Heart left ventricle (tissue), 16 donors: ENCODE data around the gene ARID3A. TPM values are rescaled to one million over a fixed set of nuclear protein-coding genes. Genes with fewer than 3 reads are reported as not detected.

Source experiments
- ATAC-seq, 4 donors: fragments of 200-7000 bp; cut with Tn5 transposase; one replicate each; pipeline ENCODE4 v1.9.1; 2020 to 2022; ENCODE audit warnings: moderate library complexity in 4 of 4, mild to moderate bottlenecking in 3 of 4, moderate number of reproducible peaks in 1 of 4
- DNase-seq, 5 donors: peaks; one replicate each; pipeline ENCODE4 v3.0.0-alpha.2; 2020
- H3K27ac ChIP-seq, 12 donors: fragments of 200-600 bp; sonication (generic) in 4 of 12; one replicate each; pipeline versions ENCODE4 v1.5.0 to v1.8.0; 2016 to 2022; ENCODE audit warnings: mild to moderate bottlenecking in 2 of 12
- H3K27me3 ChIP-seq, 9 donors: fragments of 200-600 bp; sonication (generic) in 2 of 9; one replicate each; pipeline versions ENCODE4 v1.5.1 to v1.8.0; 2016 to 2022; ENCODE audit warnings: mild to moderate bottlenecking in 3 of 9
- H3K36me3 ChIP-seq, 9 donors: fragments of 200-600 bp; sonication (generic) in 2 of 9; one replicate each; pipeline versions ENCODE4 v1.5.0 to v1.8.0; 2018 to 2022; ENCODE audit warnings: mild to moderate bottlenecking in 2 of 9
- H3K4me1 ChIP-seq, 12 donors: fragments of 200-600 bp; sonication (generic) in 4 of 12; one replicate each; pipeline versions ENCODE4 v1.5.0 to v1.8.0; 2016 to 2022; ENCODE audit warnings: mild to moderate bottlenecking in 3 of 12
- H3K4me3 ChIP-seq, 12 donors: fragments of 200-600 bp; sonication (generic) in 4 of 12; one replicate each; pipeline versions ENCODE4 v1.5.0 to v1.8.0; 2017 to 2022; ENCODE audit warnings: mild to moderate bottlenecking in 9 of 12, moderate library complexity in 4 of 12
- H3K9me3 ChIP-seq, 12 donors: fragments of 200-600 bp; sonication (generic) in 4 of 12; one replicate each; pipeline versions ENCODE4 v1.5.0 to v1.8.0; 2016 to 2022; ENCODE audit warnings: mild to moderate bottlenecking in 1 of 12
- POLR2A ChIP-seq, 2 donors: fragments of 450-650 bp; IDR thresholded peaks; one replicate each; pipeline ENCODE4 v1.6.1; 2017; ENCODE audit warnings: antibody characterized with exemption in 2 of 2, mild to moderate bottlenecking in 2 of 2, moderate library complexity in 2 of 2
- WGBS, 4 donors: extraction: QIAGEN DNeasy Blood & Tissue Kit in 2 of 4; methylation state at CpG; one replicate each; pipeline versions ENCODE4 v1.1.5 to v1.1.7; 2013 to 2018; 5-methylcytosine and 5-hydroxymethylcytosine counted together
- intact Hi-C, 10 donors: fragments of 100-400 bp; cut with DNase I; formaldehyde crosslinking; loops; one replicate each; pipeline versions ENCODE4 v1.11.1 to v1.14.2; 2022
- polyA plus RNA-seq, 2 donors: library from polyadenylated mRNA; stranded (reverse); fragments of 200-250 nt; gene quantifications; one replicate each; pipeline ENCODE4 v1.2.3, GENCODE V29; 2013
- total RNA-seq, 9 donors: library from RNA; depleted of rRNA in 2 of 9; stranded (reverse); fragments of >200 nt in 2 of 9; fragmentation: NEBNext Ultra II Directional in 3 of 9; extraction: Animal tissue kit (Norgen Biotek cat#: 25700) in 3 of 9; gene quantifications; one replicate each; pipeline versions ENCODE4 v1.1.0 to v1.2.4, GENCODE V29; 2016 to 2023
- TF ChIP-seq, protein P1 (sequence below), 12 donors: fragments of 200-600 bp; sonication (generic) in 4 of 12; IDR thresholded peaks; one replicate each; pipeline versions ENCODE4 v1.5.0 to v1.8.0; 2018 to 2022; ENCODE audit warnings: antibody characterized with exemption in 12 of 12, mild to moderate bottlenecking in 5 of 12
- donor health status: ischemic (EF 13 %, LVEDD 7.1; RV severe dilation, severe dysfunction).
- donor health status: healthy with polysubstance abuse.
- donor health status: DM: no; HTN: yes; CAD: no.
- donor health status: DM: no; HTN: no; CAD: no.
- donor health status: ischemic (EF 25% LVEDD 6.9; RV normal size, moderate dysfunction).
- donor health status: ischemic (EF 25% LVEDD 5.7; RV mildly dilated, moderate dysfunction).
- donor health status: healthy.
- donor health status: DM: yes; HTN: yes; CAD: no.
- donor health status: ischemic (EF 35%, LVEDD 5.7; RV mildly dilated, moderate dysfunction).
- donor health status: nonischemic (EF 11% LVEDD 7.7; RV severe dilation, severe dysfunction).
- donor health status: DM: yes; HTN: yes; CAD: no.
- donor health status: PGD.
- donor health status: ischemic (EF 29% LVEDD 5.4; RV normal size, mild dysfunction).
- donor health status: nonischemic (EF 23%, LVEDD 6.1; RV moderate dilation, normal function).

Gene ARID3A
- total and polyA plus RNA-seq, 11 donors: 1.9 to 15.7 (median 5.8) TPM

DNA sequence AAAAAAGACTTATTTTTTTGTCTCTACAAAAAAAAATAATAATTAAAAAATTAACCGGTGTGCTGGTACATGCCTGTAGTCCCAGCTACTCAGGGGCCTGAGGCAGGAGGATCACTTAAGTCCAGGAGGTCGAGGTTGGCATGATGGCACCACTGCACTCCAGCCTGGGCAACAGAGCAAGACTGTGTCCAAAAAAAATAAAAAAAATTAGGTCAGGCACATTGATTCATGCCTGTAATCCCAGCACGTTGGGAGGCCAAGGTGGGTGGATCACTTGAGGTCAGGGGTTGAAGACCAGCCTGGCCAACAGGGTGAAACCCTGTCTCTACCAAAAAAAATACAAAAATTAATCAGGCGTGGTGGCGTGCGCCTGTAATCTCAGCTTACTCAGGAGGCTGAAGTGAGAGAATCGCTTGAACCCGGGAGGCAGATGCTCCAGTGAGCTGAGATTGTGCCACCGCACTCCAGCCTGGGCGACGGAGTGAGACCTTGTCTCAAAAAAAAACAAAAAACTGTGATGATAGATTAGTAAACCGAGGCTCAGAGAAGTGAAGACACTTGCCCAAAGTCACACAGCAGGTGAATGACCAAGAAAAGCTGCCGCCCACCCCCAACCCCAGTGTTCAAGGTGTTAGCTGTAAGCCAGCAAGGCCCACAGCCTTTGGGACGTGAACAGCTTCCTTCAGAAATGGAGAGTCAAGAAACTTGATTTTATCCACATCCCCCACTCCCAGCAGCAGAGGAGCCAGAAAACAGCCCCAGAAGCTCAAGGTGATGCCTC lies 23.2 kb upstream of the ARID3A start:
- intact Hi-C loops: no loop called here
- no peak overlapping the region for H3K4me3 ChIP-seq
- ATAC-seq: no peak
- no peak for TF ChIP-seq POLR2A (IDR thresholded peaks at IDR 0.05)
- TF ChIP-seq, protein P1, sequence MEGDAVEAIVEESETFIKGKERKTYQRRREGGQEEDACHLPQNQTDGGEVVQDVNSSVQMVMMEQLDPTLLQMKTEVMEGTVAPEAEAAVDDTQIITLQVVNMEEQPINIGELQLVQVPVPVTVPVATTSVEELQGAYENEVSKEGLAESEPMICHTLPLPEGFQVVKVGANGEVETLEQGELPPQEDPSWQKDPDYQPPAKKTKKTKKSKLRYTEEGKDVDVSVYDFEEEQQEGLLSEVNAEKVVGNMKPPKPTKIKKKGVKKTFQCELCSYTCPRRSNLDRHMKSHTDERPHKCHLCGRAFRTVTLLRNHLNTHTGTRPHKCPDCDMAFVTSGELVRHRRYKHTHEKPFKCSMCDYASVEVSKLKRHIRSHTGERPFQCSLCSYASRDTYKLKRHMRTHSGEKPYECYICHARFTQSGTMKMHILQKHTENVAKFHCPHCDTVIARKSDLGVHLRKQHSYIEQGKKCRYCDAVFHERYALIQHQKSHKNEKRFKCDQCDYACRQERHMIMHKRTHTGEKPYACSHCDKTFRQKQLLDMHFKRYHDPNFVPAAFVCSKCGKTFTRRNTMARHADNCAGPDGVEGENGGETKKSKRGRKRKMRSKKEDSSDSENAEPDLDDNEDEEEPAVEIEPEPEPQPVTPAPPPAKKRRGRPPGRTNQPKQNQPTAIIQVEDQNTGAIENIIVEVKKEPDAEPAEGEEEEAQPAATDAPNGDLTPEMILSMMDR (IDR thresholded peaks at IDR 0.05): no peak
- H3K4me1 ChIP-seq: peaks cover 0 to 8% (median 0%) of the 10 kb centered on the region in 12 donors
- H3K27ac ChIP-seq: no peak overlapping the region
- WGBS, 4 donors: 91 to 93% (median 93%) methylated on average over 14 of the region's 14 CpGs
- peaks cover 0 to 31% (median 12%) of the 10 kb centered on the region in 9 donors for H3K36me3 ChIP-seq
- DNase-seq: no peak
- H3K9me3 ChIP-seq: no peaks in the 10 kb centered on the region
- H3K27me3 ChIP-seq: no peaks in the 10 kb centered on the region

DNA sequence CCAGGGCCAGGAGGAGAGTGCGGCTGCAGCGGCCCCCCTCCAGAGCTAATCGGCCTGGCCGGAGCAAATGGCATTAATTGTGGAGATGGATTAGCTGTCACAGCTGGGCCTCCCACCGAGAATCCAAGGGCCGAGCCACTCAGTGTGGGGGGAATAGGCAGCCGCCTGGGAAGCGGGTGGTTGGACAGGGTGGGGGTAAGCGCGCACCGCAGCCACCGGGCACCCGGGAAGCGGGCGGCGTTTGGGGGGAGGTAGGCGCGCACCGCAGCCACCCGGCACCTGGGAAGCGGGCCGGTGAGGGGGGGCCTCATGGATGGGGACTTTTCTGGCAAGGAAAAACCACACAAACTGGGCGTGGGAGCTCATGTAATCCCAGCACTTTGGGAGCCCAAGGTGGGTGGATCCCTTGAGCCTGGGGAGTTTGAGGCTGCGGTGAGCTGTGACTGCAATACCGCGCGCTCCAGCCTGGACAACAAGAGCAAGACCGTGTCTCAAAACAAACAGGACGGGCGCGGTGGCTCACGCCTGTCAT lies 22.5 kb upstream of the ARID3A start:
- Histone ChIP-seq H3K27ac (no peak overlapping the region), H3K36me3 (peaks cover 0 to 29% (median 12%) of the 10 kb centered on the region in 9 donors)

DNA sequence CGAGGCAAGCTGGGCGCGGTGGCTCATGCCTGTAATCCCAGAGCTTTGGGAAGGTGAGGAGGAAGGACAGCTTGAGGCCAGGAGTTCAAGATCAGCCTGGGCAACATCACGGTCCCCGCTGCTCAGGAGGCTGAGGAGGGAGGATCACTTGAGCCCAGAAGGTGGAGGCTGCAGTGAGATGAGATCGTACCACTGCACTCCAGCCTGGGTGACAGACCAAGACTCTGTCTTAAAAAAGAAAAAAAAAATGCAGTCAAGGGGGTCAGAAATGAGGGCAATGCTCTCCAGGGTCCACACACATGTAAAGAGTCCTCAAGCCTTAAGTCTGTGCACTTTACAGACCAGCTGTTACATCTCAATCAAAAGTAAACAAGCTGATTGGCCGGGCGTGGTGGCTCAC lies 21.3 kb upstream of the ARID3A start:
- ATAC-seq (no peak), DNase-seq (no peak)
- intact Hi-C loops: no loop called here
- Histone ChIP-seq H3K4me3 (no peak overlapping the region), H3K27me3 (no peaks in the 10 kb centered on the region), H3K36me3 (peaks cover 0 to 20% (median 6%) of the 10 kb centered on the region in 9 donors), H3K9me3 (no peaks in the 10 kb centered on the region), H3K4me1 (peaks cover 0 to 25% (median 0%) of the 10 kb centered on the region in 12 donors), H3K27ac (no peak overlapping the region)
- TF ChIP-seq, protein P1 (IDR thresholded peaks at IDR 0.05): no peak
- no peak for TF ChIP-seq POLR2A (IDR thresholded peaks at IDR 0.05)
- 90 to 96% (median 92%) methylated on average over 8 of the region's 8 CpGs for WGBS, 4 donors

More for the DNA sequence above, 22.5 kb upstream of the ARID3A start:
- no peak overlapping the region for H3K4me3 ChIP-seq
- DNase-seq (no peak), ATAC-seq (no peak)
- no peak for TF ChIP-seq POLR2A (IDR thresholded peaks at IDR 0.05)
- TF ChIP-seq, protein P1 (IDR thresholded peaks at IDR 0.05): no peak
- no peaks in the 10 kb centered on the region for H3K27me3 ChIP-seq
- intact Hi-C loops: no loop called here
- 84 to 87% (median 85%) methylated on average over 28 to 32 of the region's 32 CpGs for WGBS, 4 donors
- peaks cover 0 to 14% (median 0%) of the 10 kb centered on the region in 12 donors for H3K4me1 ChIP-seq
- no peaks in the 10 kb centered on the region for H3K9me3 ChIP-seq

DNA sequence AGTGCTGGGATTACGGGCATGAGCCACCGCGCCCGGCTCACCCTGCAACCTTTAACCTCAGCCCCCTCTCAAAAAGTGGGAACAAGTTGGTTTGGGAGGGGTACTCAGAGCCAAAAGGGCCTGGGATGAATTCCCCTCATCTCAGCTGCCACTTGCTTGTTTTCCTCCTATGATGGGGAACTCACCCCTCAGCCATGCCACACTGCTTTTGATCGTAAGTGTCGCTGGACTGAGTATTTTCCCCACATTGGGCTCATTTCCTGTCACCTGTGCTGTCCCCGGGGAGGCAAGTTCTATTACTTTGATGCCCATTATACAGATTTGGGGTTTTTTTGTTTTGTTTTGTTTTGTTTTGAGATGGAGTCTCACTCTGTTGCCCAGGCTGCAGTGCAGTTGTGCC lies 19.4 kb upstream of the ARID3A start:
- Histone ChIP-seq H3K9me3 (no peaks in the 10 kb centered on the region), H3K27ac (no peak overlapping the region), H3K4me1 (peaks cover 0 to 40% (median 0%) of the 10 kb centered on the region in 12 donors), H3K27me3 (no peaks in the 10 kb centered on the region), H3K36me3 (peaks cover 0 to 12% (median under 1%) of the 10 kb centered on the region in 9 donors), H3K4me3 (no peak overlapping the region)
- 92 to 96% (median 95%) methylated on average over 7 of the region's 7 CpGs for WGBS, 4 donors
- intact Hi-C loops: loop anchor here in 1 of 10 donors (5.0 kb wide), 1 partner anchor 139 kb away; no protein-coding TSS in a partner anchor
- DNase-seq (no peak), ATAC-seq (no peak)
- TF ChIP-seq POLR2A (IDR thresholded peaks at IDR 0.05): no peak
